Measurements from ENCODE around the gene CNTNAP3.
"Not testable (repeated sequence)": the region's sequence is repeated elsewhere in the genome, so short reads cannot be mapped to it uniquely, and the experiment has no call there.

The CNTNAP3 gene

GRCh38 chr9:39062966-39063365, 225.0 kb downstream of the CNTNAP3 start:
- DNase-seq = not testable (repeated sequence)

- not testable (repeated sequence) for DNase-seq
Measured at GRCh38 chr9:39054453-39054852, 233.5 kb downstream of the CNTNAP3 start.

DNA sequence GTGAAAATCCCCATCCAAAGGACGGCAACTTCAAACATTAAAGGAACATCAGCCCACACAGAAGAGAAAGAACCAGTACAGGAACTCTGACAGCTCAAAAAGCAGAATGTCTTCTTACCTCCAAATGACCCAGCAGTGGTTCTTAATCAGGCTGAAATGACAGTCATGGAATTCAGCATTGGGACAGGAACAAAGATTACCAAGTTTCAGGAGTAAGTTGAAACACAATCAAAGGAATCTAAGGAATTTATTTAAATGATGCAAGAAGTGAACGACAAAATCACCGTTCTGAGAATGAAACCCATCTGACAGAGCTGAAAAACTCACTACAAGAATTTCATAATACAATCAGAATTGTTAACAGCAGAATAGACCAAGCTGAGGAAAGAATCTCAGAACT, 241.1 kb downstream of the CNTNAP3 start:
- DNase-seq = not testable (repeated sequence)

DNA sequence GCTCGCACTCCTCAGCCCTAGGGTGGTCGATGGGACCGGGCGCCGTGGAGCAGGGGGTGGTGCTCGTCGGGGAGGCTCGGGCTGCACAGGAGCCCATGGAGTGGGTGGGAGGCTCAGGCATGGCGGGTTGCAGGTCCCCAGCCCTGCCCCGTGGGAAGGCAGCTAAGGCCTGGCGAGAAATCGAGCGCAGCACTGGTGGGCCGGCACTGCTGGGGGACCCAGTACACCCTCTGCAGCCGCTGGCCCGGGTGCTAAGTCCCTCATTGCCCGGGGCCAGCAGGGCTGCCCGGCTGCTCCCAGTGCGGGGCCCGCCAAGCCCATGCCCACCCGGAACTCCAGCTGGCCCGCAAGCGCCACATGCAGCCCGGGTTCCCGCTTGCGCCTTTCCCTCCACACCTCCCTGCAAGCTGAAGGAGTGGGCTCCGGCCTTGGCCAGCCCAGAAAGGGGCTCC, 245.6 kb downstream of the CNTNAP3 start:
- DNase-seq = not testable (repeated sequence)

GRCh38 chr9:39041774-39042173, 246.2 kb downstream of the CNTNAP3 start:
- not testable (repeated sequence) for DNase-seq

- not testable (repeated sequence) for DNase-seq
Measured at GRCh38 chr9:39039148-39039547, 248.8 kb downstream of the CNTNAP3 start.

- not testable (repeated sequence) for DNase-seq
Measured at GRCh38 chr9:39038221-39038620, 249.7 kb downstream of the CNTNAP3 start.

DNA sequence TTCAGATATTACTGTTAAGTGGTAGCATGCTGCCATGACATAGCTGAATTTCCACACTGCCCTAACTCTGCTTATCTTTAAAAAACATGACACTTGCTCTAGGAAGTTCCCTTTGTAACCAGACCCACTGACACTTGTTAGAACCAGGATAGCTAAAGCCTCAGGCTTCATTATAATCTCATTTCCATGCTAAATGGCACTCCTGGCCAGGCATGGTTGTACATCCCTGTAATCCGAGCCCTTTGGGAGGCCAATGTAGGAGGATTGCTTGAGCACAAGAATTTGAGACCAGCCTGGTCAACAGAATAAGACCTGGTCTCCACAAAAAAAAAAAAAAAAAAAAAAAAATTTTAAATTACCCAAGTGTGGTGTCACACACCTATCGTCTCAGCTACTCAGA, 254.1 kb downstream of the CNTNAP3 start:
- not testable (repeated sequence) for DNase-seq

GRCh38 chr9:39030204-39031019, 257.6 kb downstream of the CNTNAP3 start:
- not testable (repeated sequence) for DNase-seq

DNA sequence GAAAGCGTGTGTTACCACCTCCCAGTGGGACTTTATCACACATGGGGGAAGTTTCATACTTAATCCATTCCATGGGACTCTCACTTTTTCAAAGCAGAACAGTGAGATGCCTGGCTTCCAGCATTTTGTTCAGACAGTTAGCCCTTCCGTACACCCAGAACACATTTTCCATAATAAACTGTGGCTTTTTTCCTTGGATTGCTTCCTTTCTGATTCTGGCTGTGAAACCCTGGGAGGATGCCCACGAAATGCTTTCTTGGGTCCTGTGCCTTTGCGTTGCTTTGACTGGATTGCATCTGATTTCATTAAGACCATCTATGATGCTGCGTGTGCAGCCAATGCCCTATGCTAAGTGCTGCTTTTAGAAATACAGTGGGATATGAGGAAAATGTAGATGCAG, 259.1 kb downstream of the CNTNAP3 start:
- DNase-seq = not testable (repeated sequence)

DNA sequence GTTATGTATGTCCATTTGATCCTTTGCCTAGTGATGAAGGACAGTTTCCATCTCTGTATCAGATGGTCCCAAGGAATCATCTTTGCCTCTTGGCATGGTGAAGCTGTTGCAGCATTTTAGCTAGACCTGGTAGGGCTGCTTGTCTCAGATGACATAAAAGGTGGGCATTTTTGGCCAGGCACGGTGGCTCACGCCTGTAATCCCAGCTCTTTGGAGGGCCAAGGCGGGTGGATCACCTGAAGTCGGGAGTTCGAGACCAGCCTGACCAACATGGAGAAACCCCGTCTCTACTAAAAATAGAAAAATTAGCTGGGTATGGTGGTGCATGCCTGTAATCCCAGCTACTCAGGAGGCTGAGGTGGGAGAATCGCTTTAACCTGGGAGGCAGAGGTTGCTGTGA, 259.8 kb downstream of the CNTNAP3 start:
- not testable (repeated sequence) for DNase-seq

GRCh38 chr9:39025911-39026588, 261.9 kb downstream of the CNTNAP3 start:
- DNase-seq = not testable (repeated sequence)

Measured in SHP77 treated with DMSO at 0.1 percent for 48 hours (cell line).